Neural cell (in vitro differentiated cells): ENCODE measurements around the gene ABCB10.

Experiments
- EP300 ChIP-seq: fragments of 450-650 bp; conservative IDR thresholded peaks from 2 replicates; pipeline ENCODE4 v1.6.1; 2014; ENCODE audit warnings: antibody characterized with exemption, mild to moderate bottlenecking, moderate library complexity; ENCODE audit not compliant: poor library complexity, severe bottlenecking
- TAF1 ChIP-seq: IDR thresholded peaks from 2 replicates; pipeline ENCODE4 v1.6.1; 2012; ENCODE audit warnings: low read depth
- TF ChIP-seq, protein P1 (sequence below): fragments of 450-650 bp; IDR thresholded peaks from 2 replicates; pipeline ENCODE4 v1.5.1; 2014; ENCODE audit warnings: antibody characterized with exemption, mild to moderate bottlenecking, moderate library complexity; ENCODE audit not compliant: poor library complexity, severe bottlenecking

- TF ChIP-seq, protein P1, sequence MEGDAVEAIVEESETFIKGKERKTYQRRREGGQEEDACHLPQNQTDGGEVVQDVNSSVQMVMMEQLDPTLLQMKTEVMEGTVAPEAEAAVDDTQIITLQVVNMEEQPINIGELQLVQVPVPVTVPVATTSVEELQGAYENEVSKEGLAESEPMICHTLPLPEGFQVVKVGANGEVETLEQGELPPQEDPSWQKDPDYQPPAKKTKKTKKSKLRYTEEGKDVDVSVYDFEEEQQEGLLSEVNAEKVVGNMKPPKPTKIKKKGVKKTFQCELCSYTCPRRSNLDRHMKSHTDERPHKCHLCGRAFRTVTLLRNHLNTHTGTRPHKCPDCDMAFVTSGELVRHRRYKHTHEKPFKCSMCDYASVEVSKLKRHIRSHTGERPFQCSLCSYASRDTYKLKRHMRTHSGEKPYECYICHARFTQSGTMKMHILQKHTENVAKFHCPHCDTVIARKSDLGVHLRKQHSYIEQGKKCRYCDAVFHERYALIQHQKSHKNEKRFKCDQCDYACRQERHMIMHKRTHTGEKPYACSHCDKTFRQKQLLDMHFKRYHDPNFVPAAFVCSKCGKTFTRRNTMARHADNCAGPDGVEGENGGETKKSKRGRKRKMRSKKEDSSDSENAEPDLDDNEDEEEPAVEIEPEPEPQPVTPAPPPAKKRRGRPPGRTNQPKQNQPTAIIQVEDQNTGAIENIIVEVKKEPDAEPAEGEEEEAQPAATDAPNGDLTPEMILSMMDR = no peak
- TF ChIP-seq EP300 (no peak), TAF1 (no peak)
These were observed 78.7 kb downstream of the ABCB10 start for GRCh38 chr1:229479660-229480399.
